HG03135 (cell line): Measurements from ENCODE around the gene IGFLR1.
"Not testable (repeated sequence)": the region's sequence is repeated elsewhere in the genome, so short reads cannot be mapped to it uniquely, and the experiment has no call there.

Source experiments
- ATAC-seq: cut with Tn5 transposase; IDR thresholded peaks from one replicate; pipeline ENCODE4 v1.9.1; 2021; ENCODE audit warnings: mild to moderate bottlenecking, moderate library complexity; ENCODE audit not compliant: unreplicated experiment

Gene IGFLR1

GRCh38 chr19:35710784-35711723 is 31.2 kb downstream of the IGFLR1 start:
- ATAC-seq, result peak; percentile 35

GRCh38 chr19:35708391-35708790 is 33.9 kb downstream of the IGFLR1 start:
- ATAC-seq, result no peak

GRCh38 chr19:35704218-35704617 is 38.0 kb downstream of the IGFLR1 start, which contains the start of gene ZBTB32:
TSS of gene ZBTB32 (plus strand) at chr19:35704558. CDS start at chr19:35714627, 10,069 bp downstream.
- ATAC-seq, result no peak

- ATAC-seq, result no peak
Measured at GRCh38 chr19:35703343-35703742, 38.9 kb downstream of the IGFLR1 start.

- ATAC-seq, result peak; percentile 95
Measured at GRCh38 chr19:35702223-35703012, 39.8 kb downstream of the IGFLR1 start.

GRCh38 chr19:35696835-35697234 is 45.4 kb downstream of the IGFLR1 start:
- ATAC-seq, result no peak

GRCh38 chr19:35695895-35696422 is 46.3 kb downstream of the IGFLR1 start:
- ATAC-seq, result no peak

- ATAC-seq, result peak; percentile 67
Measured at GRCh38 chr19:35693835-35694599, 48.2 kb downstream of the IGFLR1 start.

- no peak for ATAC-seq
Measured at GRCh38 chr19:35693422-35693821, 48.8 kb downstream of the IGFLR1 start.

- no peak for ATAC-seq
Measured at GRCh38 chr19:35692010-35692409, 50.2 kb downstream of the IGFLR1 start.

GRCh38 chr19:35691106-35691505 is 51.1 kb downstream of the IGFLR1 start:
- not testable (repeated sequence) for ATAC-seq

- no peak for ATAC-seq
Measured at GRCh38 chr19:35689836-35690235, 52.4 kb downstream of the IGFLR1 start.
